A673 (cell line): Measurements from ENCODE around the gene CNTN5. TPM values are rescaled to one million over a fixed set of nuclear protein-coding genes. Genes with fewer than 3 reads are reported as not detected.

Experiments
- BruUV-seq: library from RNA; stranded (reverse); fragments of 400-500 nt; replicated peaks from 2 replicates; lab custom pipeline; 2021; lab: Mats Ljungman, UMichigan
- CTCF ChIA-PET: fragments of 300-600 bp; sonication (Branson Sonifier 250); formaldehyde crosslinking; loops from one replicate; lab custom pipeline; 2022; ENCODE audit warnings: antibody characterized with exemption; lab: Charles Lee
- POLR2A ChIA-PET: fragments of 300-600 bp; sonication (Branson Sonifier 250); formaldehyde crosslinking; loops from one replicate; lab custom pipeline; 2022; ENCODE audit warnings: antibody characterized with exemption; ENCODE audit not compliant: low non-redundant PET; lab: Charles Lee
- DNase-seq: peaks from one replicate; pipeline ENCODE4 v3.0.0-alpha.2; 2015; ENCODE audit warnings: low spot score
- H3K27ac ChIP-seq: fragments of 200-600 bp; sonication (generic); 2 replicates; pipeline ENCODE4 v1.5.1; 2016; ENCODE audit warnings: mixed run types, low read depth, mild to moderate bottlenecking, mixed read lengths, antibody characterized with exemption, low read length; ENCODE audit not compliant: poor library complexity, severe bottlenecking
- H3K27me3 ChIP-seq: fragments of 200-600 bp; sonication (generic); replicated peaks from 2 replicates; pipeline ENCODE4 v1.6.1; 2017; ENCODE audit warnings: mixed run types, low read depth, mild to moderate bottlenecking, mixed read lengths, antibody characterized with exemption, low read length; ENCODE audit not compliant: insufficient read depth, poor library complexity
- H3K36me3 ChIP-seq: fragments of 200-600 bp; sonication (generic); 2 replicates; pipeline ENCODE4 v1.6.1; 2016; ENCODE audit warnings: mixed run types, mild to moderate bottlenecking, mixed read lengths, antibody characterized with exemption, low read length; ENCODE audit not compliant: insufficient read depth, poor library complexity, severe bottlenecking
- H3K4me1 ChIP-seq: fragments of 200-600 bp; sonication (generic); 2 replicates; pipeline ENCODE4 v1.6.1; 2017; ENCODE audit warnings: mixed run types, mild to moderate bottlenecking, mixed read lengths, antibody characterized with exemption, low read length; ENCODE audit not compliant: insufficient read depth, poor library complexity, severe bottlenecking
- H3K4me3 ChIP-seq: fragments of 200-600 bp; sonication (generic); 2 replicates; pipeline ENCODE4 v1.5.1; 2016; ENCODE audit warnings: low read depth, mixed run types, mild to moderate bottlenecking, mixed read lengths, low read length; ENCODE audit not compliant: poor library complexity, severe bottlenecking
- H3K9me3 ChIP-seq: fragments of 200-600 bp; sonication (generic); 2 replicates; pipeline ENCODE4 v1.6.1; 2016; ENCODE audit warnings: mixed run types, low read depth, mild to moderate bottlenecking, mixed read lengths, antibody characterized with exemption, low read length; ENCODE audit not compliant: poor library complexity, severe bottlenecking
- CTCF ChIP-seq: fragments of 300-800, 200-600 bp; sonication (generic); conservative IDR thresholded peaks from 2 replicates; pipeline ENCODE4 v1.5.1; 2017; ENCODE audit warnings: low read depth, mild to moderate bottlenecking, antibody characterized with exemption, low read length, moderate library complexity, mixed read lengths
- EZH2 ChIP-seq: fragments of 200-600 bp; sonication (generic); IDR thresholded peaks from 2 replicates; pipeline ENCODE4 v1.6.1; 2017; ENCODE audit warnings: borderline replicate concordance, low read depth, mild to moderate bottlenecking, mixed read lengths, antibody characterized with exemption, low read length; ENCODE audit not compliant: poor library complexity, severe bottlenecking
- intact Hi-C: fragments of 100-400 bp; cut with micrococcal nuclease; formaldehyde crosslinking; loops from one replicate; pipeline ENCODE4 v1.10.0; 2022; ENCODE audit not compliant: unreplicated experiment
- total RNA-seq: library from RNA; stranded (reverse); gene quantifications from 2 replicates; pipeline ENCODE4 v1.2.3, GENCODE V29; 2021

The CNTN5 gene
- total RNA-seq, 1 experiment from 2014 or later = 0.80 TPM

GRCh38 chr11:99773646-99774045 is 752.9 kb downstream of the CNTN5 start:
- Histone ChIP-seq H3K36me3 (no peaks in the 10 kb centered on the region), H3K4me3 (no peak overlapping the region), H3K9me3 (no peaks in the 10 kb centered on the region), H3K27me3 (no peaks in the 10 kb centered on the region), H3K27ac (no peak overlapping the region), H3K4me1 (no peaks in the 10 kb centered on the region)
- POLR2A ChIA-PET = no interaction called here
- intact Hi-C loops = no loop called here
- BruUV-seq = no TSS peak
- no peak for TF ChIP-seq CTCF
- DNase-seq = no peak
- CTCF ChIA-PET = no interaction called here

GRCh38 chr11:99781074-99781473 is 760.3 kb downstream of the CNTN5 start:
- Histone ChIP-seq H3K9me3 (no peaks in the 10 kb centered on the region), H3K27me3 (no peaks in the 10 kb centered on the region), H3K36me3 (no peaks in the 10 kb centered on the region), H3K4me1 (no peaks in the 10 kb centered on the region), H3K27ac (no peak overlapping the region), H3K4me3 (no peak overlapping the region)
- DNase-seq = no peak
- ChIA-PET CTCF (interaction anchor here (0.5 kb wide), 1 partner anchor 9 kb away, joined by 5 read pairs; no protein-coding TSS in a partner anchor), POLR2A (no interaction called here)
- TF ChIP-seq CTCF = no peak
- no peak for TF ChIP-seq EZH2
- no TSS peak for BruUV-seq
- intact Hi-C loops = no loop called here

GRCh38 chr11:99791354-99791753 is 770.6 kb downstream of the CNTN5 start:
- BruUV-seq = no TSS peak
- intact Hi-C loops = no loop called here

More at GRCh38 chr11:99791354-99791753, 770.6 kb downstream of the CNTN5 start:
- no peaks in the 10 kb centered on the region for H3K27me3 ChIP-seq
- no peak overlapping the region for H3K4me3 ChIP-seq
- no peak for TF ChIP-seq EZH2
- no peak for TF ChIP-seq CTCF
- no peaks in the 10 kb centered on the region for H3K4me1 ChIP-seq
- no peak overlapping the region for H3K27ac ChIP-seq
- no peak for DNase-seq
- CTCF ChIA-PET = no interaction called here
- H3K36me3 ChIP-seq = no peaks in the 10 kb centered on the region
- H3K9me3 ChIP-seq = no peaks in the 10 kb centered on the region
- POLR2A ChIA-PET = no interaction called here
